ENCODE data around the gene SCNN1A.

DNA sequence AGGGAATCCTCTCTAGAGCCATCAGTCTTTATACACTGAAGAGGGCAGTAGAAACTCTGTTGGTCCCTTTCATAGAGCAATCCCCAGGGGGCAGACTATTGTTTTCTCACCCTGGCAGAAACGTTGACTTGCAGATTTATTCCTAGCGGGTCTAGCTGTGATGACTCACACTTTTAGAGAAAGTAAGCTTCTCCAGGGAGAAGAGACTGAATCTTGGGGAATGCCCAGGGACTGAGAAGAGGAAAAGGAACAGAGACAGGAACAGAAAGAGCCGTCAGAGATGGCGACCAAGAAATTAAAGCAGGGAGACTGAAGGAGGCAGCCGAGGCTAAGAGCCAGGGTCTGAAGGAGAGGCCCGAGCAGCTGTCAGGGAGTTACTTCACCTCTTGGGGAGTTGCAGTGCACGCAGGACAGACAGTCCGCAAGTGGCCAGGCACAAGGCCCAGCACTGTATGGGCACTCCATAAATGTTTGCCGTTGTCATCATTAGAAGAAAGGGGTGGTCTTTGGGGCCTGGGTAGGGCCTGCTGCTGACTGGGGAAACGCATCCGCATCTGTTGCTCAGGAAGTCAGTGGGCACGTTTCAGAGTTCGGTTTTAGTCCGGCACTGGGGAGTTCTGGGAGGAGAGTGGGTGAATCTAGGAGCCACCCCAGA, 51.9 kb downstream of the SCNN1A start:
- TF ChIP-seq, protein P1, sequence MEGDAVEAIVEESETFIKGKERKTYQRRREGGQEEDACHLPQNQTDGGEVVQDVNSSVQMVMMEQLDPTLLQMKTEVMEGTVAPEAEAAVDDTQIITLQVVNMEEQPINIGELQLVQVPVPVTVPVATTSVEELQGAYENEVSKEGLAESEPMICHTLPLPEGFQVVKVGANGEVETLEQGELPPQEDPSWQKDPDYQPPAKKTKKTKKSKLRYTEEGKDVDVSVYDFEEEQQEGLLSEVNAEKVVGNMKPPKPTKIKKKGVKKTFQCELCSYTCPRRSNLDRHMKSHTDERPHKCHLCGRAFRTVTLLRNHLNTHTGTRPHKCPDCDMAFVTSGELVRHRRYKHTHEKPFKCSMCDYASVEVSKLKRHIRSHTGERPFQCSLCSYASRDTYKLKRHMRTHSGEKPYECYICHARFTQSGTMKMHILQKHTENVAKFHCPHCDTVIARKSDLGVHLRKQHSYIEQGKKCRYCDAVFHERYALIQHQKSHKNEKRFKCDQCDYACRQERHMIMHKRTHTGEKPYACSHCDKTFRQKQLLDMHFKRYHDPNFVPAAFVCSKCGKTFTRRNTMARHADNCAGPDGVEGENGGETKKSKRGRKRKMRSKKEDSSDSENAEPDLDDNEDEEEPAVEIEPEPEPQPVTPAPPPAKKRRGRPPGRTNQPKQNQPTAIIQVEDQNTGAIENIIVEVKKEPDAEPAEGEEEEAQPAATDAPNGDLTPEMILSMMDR (IDR thresholded peaks at IDR 0.05): no peak
- TF ChIP-seq POLR2AphosphoS5 (IDR thresholded peaks at IDR 0.05; ENCODE audit: insufficient read depth in 1 of 2, low read depth in 1 of 2) (peak; percentile 65 to 84), POLR2A (IDR thresholded peaks at IDR 0.05) (no peak)
